NCI-H187 treated with DMSO at 0.1 percent for 48 hours (cell line): ENCODE results near the gene L3MBTL4.

ENCODE experiments used
- DNase-seq: peaks from one replicate; lab custom pipeline; 2025; lab: John Stamatoyannopoulos, UW

Gene L3MBTL4

DNA sequence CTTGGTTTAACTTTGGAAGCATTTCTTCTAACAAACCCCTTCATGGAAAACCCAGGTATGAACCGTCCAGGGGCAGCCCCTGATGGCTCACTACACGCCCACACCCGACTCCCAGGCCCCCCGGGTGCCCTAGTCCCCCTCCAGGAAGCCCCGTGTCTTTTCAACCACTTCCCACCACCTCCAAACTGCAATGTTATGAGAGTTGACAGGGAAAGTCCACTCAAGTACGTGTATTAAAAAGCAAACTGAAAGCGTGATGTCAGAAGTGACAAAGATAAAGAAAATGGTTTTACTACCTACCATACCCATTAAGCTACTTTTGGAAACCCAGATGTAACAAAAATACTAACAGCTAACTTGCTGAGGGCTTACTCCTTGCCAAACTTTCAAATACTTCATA, 51.5 kb downstream of the L3MBTL4 start:
- no peak for DNase-seq

DNA sequence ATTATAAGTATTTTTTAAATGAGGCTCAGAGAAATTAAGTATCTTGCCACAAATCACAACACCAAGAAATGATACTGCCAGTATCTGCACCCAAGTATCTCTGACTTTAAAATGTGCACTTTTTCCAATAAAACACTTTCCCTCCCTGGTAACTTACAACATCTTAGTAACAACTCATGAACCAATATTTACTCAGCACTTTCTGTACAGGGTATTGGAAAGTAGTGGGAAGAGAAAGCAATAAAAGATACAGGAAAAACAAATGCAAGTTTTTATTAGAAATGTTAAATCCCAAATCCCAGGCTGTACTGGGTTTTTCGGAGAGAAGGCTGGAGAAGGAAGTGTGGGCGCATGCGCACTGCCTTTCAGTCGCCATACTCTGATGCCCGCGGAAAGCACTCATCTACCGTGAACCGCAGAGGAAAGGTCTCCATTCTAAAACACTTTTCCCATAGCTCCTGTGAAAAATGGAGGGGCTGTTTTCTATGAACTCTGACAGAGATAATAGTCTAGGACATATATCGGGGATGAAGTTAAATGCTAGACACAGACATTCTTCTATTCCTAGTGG, 52.1 kb downstream of the L3MBTL4 start:
- DNase-seq: no peak

DNA sequence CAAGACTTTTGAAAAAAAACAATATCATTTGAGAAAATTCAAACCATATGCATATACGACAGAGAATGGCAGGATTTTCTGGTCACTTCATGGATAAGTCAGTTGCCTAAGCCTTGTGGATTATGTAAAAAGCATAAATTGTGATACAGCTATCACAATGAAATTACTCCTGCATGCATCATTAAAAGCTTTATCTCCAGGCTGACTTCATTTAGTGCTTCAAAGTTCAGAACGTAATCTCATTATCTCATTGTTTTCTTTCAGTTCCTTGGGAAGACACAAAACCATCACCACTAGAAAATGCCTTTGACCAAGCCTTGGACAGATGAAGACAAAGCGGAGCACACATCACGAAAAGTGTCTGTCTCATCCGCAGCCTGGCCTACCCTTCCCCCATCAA, 57.0 kb downstream of the L3MBTL4 start:
- no peak for DNase-seq

DNA sequence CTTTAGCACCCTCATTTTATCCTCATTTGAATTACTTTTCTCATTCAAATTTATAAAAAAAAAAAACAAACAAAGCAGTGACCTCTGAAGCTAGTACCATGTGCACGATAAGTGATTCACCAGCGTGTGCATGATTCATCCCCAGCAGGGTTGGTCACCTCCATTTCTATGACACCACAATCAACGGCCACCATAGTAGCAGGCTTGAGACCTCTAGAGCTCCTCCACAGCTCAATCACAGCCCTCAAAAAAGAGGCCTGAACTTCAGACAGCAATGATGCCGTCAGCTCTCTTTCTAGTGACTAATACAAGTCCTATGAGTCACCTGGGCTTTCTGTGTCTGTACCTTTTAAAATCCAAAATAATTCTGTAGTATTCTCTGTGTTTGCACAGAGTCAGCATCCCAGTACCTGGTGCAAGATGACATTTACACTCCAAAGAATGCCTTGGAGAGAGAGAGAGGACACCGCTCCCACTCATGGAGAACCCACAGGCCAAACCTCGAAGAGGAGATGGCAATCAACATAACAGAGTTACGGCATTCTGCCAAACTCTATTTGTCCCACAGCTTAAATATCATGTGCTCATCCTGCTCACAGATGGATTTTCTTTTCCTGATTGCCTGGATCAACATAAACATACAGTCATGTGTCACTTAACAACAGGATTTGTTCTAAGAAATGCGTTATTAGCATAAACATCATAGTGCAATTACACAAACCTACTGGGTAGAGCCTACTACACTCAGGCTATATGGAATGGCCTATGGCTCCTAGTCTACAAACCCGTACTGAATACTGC, 58.7 kb downstream of the L3MBTL4 start:
- DNase-seq: no peak

DNA sequence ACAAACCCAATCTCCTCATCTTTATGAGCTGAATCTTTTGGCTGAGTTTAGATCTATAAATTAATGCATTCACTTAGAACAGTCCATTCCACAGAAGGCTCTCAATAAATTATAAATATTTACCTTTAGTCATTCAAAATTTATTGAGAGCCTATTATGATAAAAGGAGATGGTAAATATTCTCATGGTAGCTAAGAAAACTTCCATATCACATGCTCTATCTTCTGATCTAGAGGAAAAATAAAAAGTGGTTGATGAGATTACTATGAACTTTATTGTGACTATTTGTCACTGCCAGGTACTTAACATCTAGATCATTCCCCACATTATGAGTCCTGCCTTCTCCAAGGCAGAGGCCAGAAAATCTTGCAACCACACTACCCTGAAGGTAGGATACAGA, 62.4 kb downstream of the L3MBTL4 start:
- DNase-seq: no peak

DNA sequence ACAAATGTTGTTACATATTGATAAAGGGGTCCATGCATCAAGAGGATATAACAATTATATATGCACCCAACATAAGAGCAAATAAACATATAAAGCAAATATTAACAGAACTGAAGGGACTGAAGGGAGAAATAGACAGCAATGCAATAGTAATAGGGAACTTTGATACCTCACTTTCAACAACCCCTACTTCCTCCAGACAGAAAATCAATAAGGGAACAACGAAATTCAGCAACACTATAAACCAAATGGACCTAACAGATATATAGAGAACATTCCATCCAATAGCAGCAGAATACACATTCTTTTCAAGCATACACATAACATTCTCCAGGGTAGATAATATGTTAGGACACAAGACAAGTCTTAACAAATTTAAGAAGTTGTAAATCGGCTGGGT, 71.7 kb downstream of the L3MBTL4 start:
- DNase-seq: no peak

DNA sequence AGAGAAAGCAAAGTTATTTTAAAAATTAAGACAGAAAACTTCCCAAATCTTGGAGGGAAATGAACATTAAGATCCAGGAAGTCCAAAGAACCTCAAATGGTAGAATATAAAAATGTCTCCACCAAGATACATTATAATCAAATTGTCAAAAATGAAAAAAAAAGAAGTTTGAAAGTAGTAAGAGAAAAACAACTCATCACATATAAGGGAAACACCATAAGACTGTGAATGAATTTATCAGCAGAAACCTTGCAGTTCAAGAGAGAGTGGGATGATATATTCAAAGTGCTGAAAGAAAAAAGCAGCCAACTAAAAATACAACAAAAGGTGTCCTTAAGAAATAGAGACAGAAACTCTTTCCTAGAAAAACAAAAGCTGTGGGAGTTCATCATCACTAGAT, 73.0 kb downstream of the L3MBTL4 start:
- no peak for DNase-seq

DNA sequence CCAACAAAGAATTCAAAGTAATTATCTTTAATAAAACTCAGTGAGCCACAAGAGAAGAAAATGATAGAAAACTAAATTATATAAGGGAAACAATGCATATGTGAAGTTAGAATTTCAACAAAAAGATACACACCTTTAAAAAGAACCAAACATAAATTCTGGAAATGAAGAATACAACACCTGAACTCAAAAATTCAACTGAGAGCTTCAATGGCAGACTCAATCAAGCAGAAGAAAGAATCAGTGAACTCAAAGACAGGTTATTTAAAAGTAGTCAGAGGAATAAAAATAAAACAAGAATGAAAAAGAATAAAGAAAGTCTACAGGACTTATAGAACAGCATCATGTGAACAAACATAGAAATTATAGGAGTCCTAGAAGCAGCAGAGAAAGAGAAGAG, 73.4 kb downstream of the L3MBTL4 start:
- no peak for DNase-seq

DNA sequence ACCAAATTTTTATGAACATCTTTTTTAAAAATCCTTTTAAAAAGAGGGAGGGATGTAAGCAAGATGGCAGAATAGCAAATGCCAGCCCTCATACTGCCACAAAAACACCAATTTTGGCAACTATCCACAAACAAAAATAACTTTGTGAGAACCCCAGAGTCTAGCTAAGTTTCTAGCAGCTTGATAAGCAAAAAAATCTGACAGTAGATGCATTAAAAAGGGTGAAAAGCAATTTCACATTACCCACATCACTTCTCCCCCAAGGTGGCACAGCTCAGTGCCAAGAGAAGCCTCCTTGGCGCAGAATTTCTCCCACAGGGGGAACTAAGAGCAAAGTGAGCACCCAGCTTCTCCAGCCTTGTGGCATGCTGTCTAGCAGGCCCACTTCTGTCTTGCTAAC, 74.6 kb downstream of the L3MBTL4 start:
- DNase-seq: no peak

DNA sequence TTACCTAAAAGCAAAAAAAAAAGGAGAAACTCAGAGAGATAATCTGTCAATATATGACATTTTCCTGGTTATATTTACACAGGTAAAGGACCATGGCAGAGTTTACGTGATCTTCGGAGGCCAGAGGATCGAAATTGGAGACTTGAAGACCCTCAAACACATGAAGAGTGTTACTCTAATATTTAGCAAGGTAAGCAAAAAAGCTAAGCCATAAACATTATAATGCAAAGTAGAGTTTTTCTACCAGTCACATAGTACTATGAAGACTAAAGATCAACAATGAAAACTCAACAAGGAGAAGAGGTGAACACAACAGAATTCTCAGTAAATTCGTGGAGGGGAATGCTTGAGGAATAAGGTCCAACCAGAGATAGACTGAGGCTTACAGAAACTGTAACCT, 78.5 kb downstream of the L3MBTL4 start:
- no peak for DNase-seq

DNA sequence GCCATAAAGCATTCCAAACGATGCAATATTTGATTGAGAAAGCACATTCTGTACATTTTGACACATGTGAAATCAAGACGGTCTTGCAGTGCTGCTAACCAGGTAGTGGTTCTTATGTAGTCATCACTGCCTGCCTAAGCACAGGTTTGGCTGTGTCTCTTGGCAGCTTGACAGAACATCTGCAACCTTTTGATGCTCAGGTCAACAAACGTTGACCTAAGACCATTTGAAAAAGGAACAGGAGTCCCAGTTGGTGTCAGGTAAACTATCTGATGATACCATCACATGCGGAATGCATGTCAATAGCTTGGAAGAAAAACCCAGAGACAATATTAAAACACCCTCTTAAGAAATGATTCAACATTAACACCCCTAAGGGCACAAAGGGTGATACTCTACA, 80.7 kb downstream of the L3MBTL4 start:
- DNase-seq: no peak

DNA sequence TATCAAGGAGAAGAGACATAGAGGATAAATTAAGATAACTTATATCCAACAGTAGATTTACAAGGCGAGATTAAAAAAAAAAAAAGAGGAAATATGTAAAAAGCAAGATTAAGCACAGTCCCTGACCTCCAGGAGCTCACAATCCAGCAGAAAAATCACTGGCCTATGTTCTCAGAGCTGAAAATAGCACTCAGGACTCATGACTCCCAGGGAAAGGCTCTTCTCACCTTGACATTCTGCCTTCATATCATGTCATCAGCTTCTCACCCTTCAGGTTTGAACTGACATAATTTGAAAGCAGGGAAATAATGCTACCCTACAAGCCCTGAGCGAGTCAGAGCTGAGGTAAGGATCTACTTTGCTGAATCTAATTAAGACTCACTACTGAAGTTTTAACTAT, 82.8 kb downstream of the L3MBTL4 start:
- no peak for DNase-seq

DNA sequence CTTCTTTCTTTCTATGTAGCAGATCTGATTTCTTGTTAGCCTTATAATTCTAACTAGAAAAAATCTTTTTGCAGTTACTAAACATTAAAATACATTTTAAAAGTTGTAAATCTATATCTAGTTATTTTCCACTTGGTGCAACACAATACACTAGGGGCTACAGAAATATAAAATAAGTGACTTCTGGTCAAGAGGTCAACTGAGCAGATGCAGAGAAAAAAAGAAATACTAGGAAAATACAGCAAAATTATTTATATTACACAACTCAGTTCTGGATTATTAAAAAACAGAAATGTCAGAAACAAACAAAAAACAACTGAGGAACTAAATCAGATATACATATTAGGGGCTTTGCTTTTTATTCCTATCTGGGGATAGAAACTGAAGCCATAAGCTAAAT, 83.9 kb downstream of the L3MBTL4 start:
- no peak for DNase-seq

DNA sequence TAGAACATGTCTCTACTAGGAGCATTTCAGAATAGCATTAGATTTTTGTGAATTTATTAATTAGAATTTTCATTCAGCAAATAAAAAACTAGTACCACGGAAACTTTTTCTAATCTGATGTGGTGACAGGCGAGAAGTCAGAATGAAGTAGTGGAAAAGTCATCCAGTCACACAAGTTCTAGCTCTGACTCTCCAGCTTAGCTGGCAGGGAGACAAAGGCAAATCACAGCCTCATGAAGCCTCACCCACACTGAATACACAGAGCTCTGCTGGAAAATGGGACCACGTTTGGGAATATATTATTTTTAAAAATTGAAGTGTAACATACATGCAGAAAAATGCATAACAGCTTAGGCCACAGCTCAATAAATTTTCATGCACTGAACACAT, 86.1 kb downstream of the L3MBTL4 start:
- no peak for DNase-seq

DNA sequence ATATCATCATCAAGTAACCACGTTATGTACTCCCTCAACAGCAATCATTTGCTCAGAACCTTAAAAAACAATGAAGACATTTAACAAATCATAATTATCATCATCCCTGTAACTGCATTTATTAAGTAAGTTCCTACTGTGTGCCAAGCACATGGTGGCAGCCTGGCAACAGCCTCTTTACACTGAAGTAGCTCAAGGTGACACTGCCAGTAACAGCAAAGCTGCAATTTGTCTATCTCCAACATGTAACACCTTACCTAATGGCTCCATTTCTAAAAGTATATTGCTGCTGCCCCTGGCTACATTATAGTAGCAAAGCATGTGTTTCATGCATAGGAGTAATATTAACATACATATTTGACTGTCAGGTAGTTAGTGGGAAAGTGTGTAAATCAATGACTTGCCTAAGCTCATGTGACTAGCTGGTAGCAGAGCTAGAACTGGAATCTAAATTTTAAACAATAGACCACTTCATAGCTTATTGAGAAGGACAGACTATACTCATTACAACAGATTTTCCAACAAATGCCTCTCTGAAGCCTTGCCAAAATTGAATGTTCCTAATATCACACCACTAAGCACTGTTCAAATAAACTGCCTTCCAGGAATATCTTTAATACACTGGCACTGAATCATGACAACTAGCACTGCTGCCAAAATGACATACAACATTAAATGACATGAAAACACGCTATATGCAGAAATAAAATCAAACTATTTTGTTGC, 86.7 kb downstream of the L3MBTL4 start:
- DNase-seq: no peak

DNA sequence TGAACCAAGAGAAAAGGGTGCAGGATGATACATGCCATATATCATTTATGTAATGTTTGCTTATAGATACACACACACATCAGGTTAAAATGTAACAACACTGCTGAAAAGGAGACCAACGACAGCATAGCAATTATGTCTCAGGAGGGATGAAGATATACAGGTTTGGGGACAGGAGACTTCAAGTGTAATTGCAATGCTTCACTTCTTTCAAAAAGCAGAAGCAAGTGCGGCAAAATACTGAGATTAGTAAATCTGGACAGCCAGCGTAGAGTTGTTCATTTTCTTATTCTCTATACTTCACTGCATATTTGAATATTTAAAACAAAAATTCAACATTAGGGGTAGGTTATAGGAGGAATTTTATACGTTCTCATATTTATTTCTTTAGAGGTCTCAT, 87.2 kb downstream of the L3MBTL4 start:
- DNase-seq: no peak

DNA sequence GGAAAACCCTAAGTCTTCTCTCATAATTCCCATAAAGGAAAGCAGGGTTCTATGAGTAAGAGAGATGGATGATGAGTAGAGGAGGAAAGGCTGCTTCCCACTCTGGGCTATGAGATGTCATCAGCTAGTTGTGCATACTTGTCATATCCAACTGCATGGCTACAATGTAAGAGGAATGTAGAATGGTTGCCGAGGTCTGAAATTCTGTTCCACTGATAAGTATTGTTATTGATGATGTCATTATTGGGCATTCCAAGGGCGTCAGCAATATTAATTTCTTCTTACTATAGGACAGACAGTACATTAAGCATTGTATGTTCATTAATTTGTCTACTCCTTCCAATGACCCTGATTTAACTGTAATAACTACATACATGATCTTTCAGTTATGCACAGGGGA, 88.1 kb downstream of the L3MBTL4 start:
- no peak for DNase-seq

DNA sequence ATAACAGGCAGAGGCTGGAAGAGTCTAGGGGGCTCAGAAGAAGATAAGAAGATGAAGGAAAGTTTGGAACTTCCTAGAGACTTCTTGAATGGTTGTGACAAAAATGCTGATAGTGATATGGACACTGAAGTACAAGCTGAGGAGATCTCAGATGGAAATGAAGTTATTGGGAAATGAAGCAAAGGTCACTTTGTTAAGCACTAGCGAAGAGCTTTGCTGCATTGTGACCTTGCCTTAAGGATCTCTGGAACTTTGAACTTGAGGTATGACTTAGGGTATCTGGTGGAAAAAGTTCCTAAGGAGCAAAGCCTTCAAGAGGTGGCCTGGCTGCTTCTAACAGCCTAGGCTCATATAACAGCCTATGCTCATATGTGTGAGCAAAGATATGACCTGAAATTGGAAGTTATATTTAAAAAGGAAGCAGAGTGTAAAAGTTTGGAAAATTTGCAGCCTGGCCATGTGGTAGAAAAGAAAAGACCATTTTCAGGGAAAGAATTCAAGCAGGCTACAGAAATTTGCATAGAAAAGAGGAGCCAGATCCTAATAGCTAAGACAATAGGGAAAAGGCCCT, 91.3 kb downstream of the L3MBTL4 start:
- DNase-seq: no peak

DNA sequence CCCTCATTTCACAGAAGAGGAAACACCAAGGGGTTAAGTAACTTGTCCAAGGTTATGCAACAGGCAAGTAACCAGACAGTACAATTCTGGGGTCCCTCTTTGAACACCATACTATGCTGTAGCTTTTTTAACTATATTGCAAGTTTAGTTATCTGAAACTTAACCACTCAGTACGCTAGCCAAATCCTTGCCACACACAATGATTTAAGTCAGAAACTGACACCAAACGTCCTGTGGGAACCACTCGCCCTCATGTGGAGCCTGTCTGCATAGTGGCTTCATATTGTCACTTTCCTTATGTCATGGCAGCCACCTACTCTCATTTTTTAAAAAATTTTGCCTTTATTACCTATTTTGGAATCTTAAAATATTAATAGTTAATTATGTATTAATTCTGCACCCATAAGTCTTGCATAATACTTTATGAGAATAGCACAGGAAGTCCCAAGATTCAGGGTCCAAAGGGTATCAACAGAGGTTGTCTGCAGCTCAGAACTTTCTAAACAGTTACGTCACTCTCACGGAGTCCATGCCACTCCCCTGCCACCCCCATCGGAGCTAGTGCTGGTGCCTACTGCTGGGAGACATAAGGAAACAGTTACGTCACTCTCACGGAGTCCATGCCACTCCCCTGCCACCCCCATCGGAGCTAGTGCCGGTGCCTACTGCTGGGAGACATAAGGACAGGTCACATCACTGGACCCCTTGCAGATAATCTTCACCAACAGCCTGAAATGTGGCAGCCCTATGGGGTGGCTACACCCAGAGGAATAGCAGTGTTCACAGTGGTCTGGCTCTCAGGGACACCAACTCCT, 99.0 kb downstream of the L3MBTL4 start:
- DNase-seq: no peak

DNA sequence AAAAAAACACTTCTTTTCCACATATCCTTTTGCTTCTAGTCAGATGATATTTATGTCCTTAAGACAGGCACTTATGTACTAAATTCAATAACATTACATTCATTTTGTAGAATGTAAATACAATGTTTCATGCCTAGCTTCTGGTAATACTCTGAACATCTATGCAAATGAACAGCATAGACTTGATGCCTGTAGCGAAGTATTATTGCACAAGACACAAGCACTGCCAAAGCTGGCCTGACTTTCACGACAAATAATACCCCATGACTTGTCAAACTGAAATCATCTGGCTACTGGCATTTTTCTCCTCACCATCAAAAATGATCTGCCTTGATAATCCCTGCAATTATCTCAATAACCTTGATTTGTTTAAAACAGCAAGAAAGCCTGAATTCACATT, 101.3 kb downstream of the L3MBTL4 start:
- DNase-seq: no peak

DNA sequence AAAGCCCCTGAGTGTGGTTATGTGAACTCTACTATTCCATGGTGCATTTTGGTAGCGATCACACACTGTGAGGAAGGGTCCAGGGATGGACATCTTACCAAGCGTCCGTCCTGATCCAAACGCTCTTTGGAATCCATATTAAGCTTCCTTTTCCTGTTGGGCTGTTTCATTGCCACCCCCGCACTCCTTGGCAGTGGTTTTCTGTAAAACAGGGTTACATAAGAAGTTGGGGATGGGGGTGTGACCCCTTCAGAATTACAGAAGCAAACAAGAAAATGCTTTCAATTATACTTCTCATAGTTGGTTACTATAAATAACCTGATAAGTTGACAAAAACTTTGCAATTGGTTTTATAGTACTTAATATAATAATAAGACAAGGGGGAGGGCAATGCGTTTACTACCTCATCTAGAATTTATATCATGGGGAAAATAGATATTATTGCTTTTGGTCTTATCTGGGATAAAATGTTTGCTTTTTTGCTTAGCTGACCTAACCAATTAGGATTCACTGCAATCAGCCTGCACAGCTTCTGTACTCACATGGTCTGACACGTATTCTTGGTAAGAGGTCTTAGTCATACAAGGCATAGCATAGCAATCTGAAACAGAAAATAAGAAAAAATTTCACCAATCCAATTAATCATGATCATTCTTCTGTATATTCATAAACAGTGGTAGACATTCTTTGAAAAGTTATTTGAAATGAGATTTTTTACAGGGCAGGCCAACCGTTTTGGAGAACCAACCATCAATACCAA, 103.1 kb downstream of the L3MBTL4 start:
- DNase-seq: no peak
